ENCODE results near the gene PTPN12. TPM values are rescaled to one million over a fixed set of nuclear protein-coding genes. Genes with fewer than 3 reads are reported as not detected.
A peak's percentile ranks its signal among the peaks of the same experiment; 100 is the strongest.

Gene PTPN12
- total and polyA plus RNA-seq, 2 of the 4 experiments (the other 2 are of a cell fraction) = 24.7 to 31.0 TPM

- peak overlapping the region; percentile 85 for H2BK5ac ChIP-seq (ENCODE audit: low read depth, low read length, poor library complexity, severe bottlenecking)
- ChIA-PET CTCF (interaction anchor here (0.6 kb wide), 1 partner anchor 161 kb away, joined by 5 read pairs; no protein-coding TSS in a partner anchor), POLR2A (ENCODE audit: unreplicated experiment) (interaction anchor here (0.6 kb wide), 3 partner anchors 140 to 200 kb away, joined by 3 to 6 read pairs (median 4); no protein-coding TSS in a partner anchor)
- H2BK15ac ChIP-seq (ENCODE audit: low read depth, low read length) = peak overlapping the region; percentile 7; the same call in 1 of the 3 replicates
- peaks cover 3% of the 10 kb centered on the region for H3K4me1 ChIP-seq (ENCODE audit: control insufficient read depth, insufficient read depth, low read length)
- H2AK5ac ChIP-seq (ENCODE audit: low read depth, low read length) = 0 out of 2 replicates have a peak overlapping the region, but pooled peaks have one; percentile 87
- H3K4me3 ChIP-seq (ENCODE audit: insufficient read depth, low read depth, low read length) = peak overlapping the region; percentile 67
- peaks cover 0 to 24% of the 10 kb centered on the region in 2 experiments; a peak in 1 of 4 replicates for H3K79me1 ChIP-seq (ENCODE audit: low read depth in 1 of 2, low read length in 2 of 2)
- H3K27me3 ChIP-seq (ENCODE audit: control insufficient read depth, insufficient read depth, low read length) = no peaks in the 10 kb centered on the region
- H3K9me3 ChIP-seq (ENCODE audit: control insufficient read depth, insufficient read depth, low read length) = no peaks in the 10 kb centered on the region
- H2BK20ac ChIP-seq (ENCODE audit: low read depth, low read length) = no peak overlapping the region
- H3K9me1 ChIP-seq (ENCODE audit: insufficient read depth, low read length) = peaks cover 6% of the 10 kb centered on the region; the same call in 1 of the 2 replicates
- peak overlapping the region; percentile 89 for H3K18ac ChIP-seq (ENCODE audit: low read depth, low read length)
- 6% methylated on average over 2 of the region's 9 CpGs; no CpG with 5 or more reads in 1 of the 2 experiments for WGBS, 2 experiments (ENCODE audit: extremely low coverage in 2 of 2, insufficient read length in 1 of 2)
- H4K91ac ChIP-seq (ENCODE audit: insufficient read depth, low read depth, low read length) = no peak overlapping the region
- peaks cover 17% of the 10 kb centered on the region for H4K20me1 ChIP-seq (ENCODE audit: insufficient read depth, low read length)
- peak overlapping the region; percentile 91; the same call in 1 of the 2 replicates for H3K23ac ChIP-seq (ENCODE audit: low read depth, low read length)
- H3K4ac ChIP-seq (ENCODE audit: low read depth, low read length) = peak overlapping the region; percentile 82
- H3K9ac ChIP-seq (ENCODE audit: low read depth, low read length) = peak overlapping the region; percentile 83
- H3K14ac ChIP-seq (replicated peaks; ENCODE audit: low read depth, low read length) = peak overlapping the region; percentile 89
- 0 out of 2 replicates have a peak overlapping the region, but pooled peaks have one; percentile 15 for H3K56ac ChIP-seq (ENCODE audit: extremely low read depth, insufficient read depth, low read length)
- dilution Hi-C loops (cut with HindIII; ENCODE audit: low sequenced_read_pairs, unreplicated experiment) = no loop called here
- BruUV-seq (replicated peaks) = no TSS peak
- DNase-seq (no peak), ATAC-seq (ENCODE audit: low read depth) (no peak)
- intact Hi-C loops (cut with micrococcal nuclease) = loop anchor here (5.0 kb wide), 2 partner anchors 124 to 174 kb away; no protein-coding TSS in a partner anchor
- peak overlapping the region; percentile 79 for H3K27ac ChIP-seq (ENCODE audit: insufficient read depth, low read length)
- no peak overlapping the region for H2AK9ac ChIP-seq (replicated peaks; ENCODE audit: low read depth, low read length, poor library complexity)
- H3K4me2 ChIP-seq (ENCODE audit: low read depth, low read length) = peak overlapping the region; percentile 100
- H4K5ac ChIP-seq (ENCODE audit: low read depth, low read length) = peak overlapping the region; percentile 82
- H4K8ac ChIP-seq (ENCODE audit: low read depth in 2 of 2, low read length in 2 of 2) = peak overlapping the region; percentile 40 to 89; a peak in 3 of 4 replicates
- H3K36me3 ChIP-seq (ENCODE audit: control insufficient read depth, insufficient read depth, low read length) = no peaks in the 10 kb centered on the region
- H2AFZ ChIP-seq (replicated peaks; ENCODE audit: low read length, poor library complexity) = peak overlapping the region; percentile 98
- peak overlapping the region; percentile 50; the same call in 1 of the 2 replicates for H2BK120ac ChIP-seq (ENCODE audit: low read depth, low read length)
- in situ Hi-C loops (cut with MboI; ENCODE audit: low sequenced_read_pairs) = no loop called here
- TF ChIP-seq POLR2A (IDR thresholded peaks at IDR 0.05; ENCODE audit: low read depth, low read length) (no peak), MXI1 (IDR thresholded peaks at IDR 0.05; ENCODE audit: borderline replicate concordance, low read depth, low read length) (no peak), MAFK (IDR thresholded peaks at IDR 0.05; ENCODE audit: low read depth, low read length) (no peak), FOS (IDR thresholded peaks at IDR 0.05; ENCODE audit: low read depth, low read length) (no peak), CEBPB (IDR thresholded peaks at IDR 0.05; ENCODE audit: low read depth, low read length) (no peak), CHD1 (IDR thresholded peaks at IDR 0.05; ENCODE audit: low read depth, low read length) (no peak), NFE2L2 (IDR thresholded peaks at IDR 0.05; ENCODE audit: low read depth, low read length) (no peak), MAZ (IDR thresholded peaks at IDR 0.05; ENCODE audit: borderline replicate concordance, low read depth, low read length) (no peak), RAD21 (IDR thresholded peaks at IDR 0.05; ENCODE audit: low read length) (no peak), RCOR1 (IDR thresholded peaks at IDR 0.05; ENCODE audit: insufficient replicate concordance, low read length) (no peak), RFX5 (IDR thresholded peaks at IDR 0.05; ENCODE audit: low read depth, low read length) (no peak), SMC3 (IDR thresholded peaks at IDR 0.05; ENCODE audit: low read depth, low read length) (no peak), BHLHE40 (IDR thresholded peaks at IDR 0.05; ENCODE audit: low read depth, low read length) (no peak)
- TF ChIP-seq, protein P1, sequence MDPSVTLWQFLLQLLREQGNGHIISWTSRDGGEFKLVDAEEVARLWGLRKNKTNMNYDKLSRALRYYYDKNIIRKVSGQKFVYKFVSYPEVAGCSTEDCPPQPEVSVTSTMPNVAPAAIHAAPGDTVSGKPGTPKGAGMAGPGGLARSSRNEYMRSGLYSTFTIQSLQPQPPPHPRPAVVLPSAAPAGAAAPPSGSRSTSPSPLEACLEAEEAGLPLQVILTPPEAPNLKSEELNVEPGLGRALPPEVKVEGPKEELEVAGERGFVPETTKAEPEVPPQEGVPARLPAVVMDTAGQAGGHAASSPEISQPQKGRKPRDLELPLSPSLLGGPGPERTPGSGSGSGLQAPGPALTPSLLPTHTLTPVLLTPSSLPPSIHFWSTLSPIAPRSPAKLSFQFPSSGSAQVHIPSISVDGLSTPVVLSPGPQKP (IDR thresholded peaks at IDR 0.05; ENCODE audit: borderline replicate concordance, low read depth, low read length) = no peak
- TF ChIP-seq, protein P2, sequence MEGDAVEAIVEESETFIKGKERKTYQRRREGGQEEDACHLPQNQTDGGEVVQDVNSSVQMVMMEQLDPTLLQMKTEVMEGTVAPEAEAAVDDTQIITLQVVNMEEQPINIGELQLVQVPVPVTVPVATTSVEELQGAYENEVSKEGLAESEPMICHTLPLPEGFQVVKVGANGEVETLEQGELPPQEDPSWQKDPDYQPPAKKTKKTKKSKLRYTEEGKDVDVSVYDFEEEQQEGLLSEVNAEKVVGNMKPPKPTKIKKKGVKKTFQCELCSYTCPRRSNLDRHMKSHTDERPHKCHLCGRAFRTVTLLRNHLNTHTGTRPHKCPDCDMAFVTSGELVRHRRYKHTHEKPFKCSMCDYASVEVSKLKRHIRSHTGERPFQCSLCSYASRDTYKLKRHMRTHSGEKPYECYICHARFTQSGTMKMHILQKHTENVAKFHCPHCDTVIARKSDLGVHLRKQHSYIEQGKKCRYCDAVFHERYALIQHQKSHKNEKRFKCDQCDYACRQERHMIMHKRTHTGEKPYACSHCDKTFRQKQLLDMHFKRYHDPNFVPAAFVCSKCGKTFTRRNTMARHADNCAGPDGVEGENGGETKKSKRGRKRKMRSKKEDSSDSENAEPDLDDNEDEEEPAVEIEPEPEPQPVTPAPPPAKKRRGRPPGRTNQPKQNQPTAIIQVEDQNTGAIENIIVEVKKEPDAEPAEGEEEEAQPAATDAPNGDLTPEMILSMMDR (conservative IDR thresholded peaks at IDR 0.05; ENCODE audit: low read depth, low read length) = no peak
- TF ChIP-seq, protein P3, sequence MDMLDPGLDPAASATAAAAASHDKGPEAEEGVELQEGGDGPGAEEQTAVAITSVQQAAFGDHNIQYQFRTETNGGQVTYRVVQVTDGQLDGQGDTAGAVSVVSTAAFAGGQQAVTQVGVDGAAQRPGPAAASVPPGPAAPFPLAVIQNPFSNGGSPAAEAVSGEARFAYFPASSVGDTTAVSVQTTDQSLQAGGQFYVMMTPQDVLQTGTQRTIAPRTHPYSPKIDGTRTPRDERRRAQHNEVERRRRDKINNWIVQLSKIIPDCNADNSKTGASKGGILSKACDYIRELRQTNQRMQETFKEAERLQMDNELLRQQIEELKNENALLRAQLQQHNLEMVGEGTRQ (IDR thresholded peaks at IDR 0.05; ENCODE audit: low read depth, low read length) = no peak
Observed at GRCh38 chr7:77536017-77536412, 1.1 kb upstream of the PTPN12 start.

Data from IMR-90 (cell line).